DND-41 (cell line): ENCODE data around the gene GC.

Experiments used
- CTCF ChIP-seq: IDR thresholded peaks from 2 replicates; pipeline ENCODE4 v1.5.1; 2012; ENCODE audit warnings: borderline replicate concordance, low read length, moderate library complexity, mild to moderate bottlenecking; ENCODE audit not compliant: poor library complexity, severe bottlenecking; ENCODE audit errors: extremely low read depth
- EZH2 ChIP-seq: IDR thresholded peaks from 3 replicates; pipeline ENCODE4 v1.6.1; 2012; ENCODE audit warnings: borderline replicate concordance, low read depth, mild to moderate bottlenecking, moderate library complexity, low read length, inconsistent platforms; ENCODE audit not compliant: severe bottlenecking

DNA sequence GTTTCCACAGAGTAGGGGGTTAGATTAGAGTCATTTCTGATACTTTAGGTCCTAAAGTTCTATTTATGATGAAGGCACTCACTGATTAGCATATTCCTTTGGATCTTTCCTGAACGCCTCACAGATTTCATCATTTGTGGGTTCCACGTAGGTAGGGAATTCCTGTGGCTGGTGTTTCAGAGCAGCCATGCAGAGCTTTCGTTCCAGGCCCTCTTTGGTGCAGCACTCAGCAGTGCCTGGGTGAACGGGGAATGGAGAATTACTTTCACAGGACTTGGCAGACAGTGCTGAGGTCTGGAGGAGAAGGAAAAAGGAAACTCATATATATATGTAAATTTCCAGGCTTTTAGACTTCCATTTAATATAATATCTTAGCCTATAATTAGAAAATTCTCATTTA lies 18.5 kb downstream of the GC start:
- TF ChIP-seq CTCF (no peak), EZH2 (no peak)
